GM23338 (cell line): ENCODE data around the gene TTC27.

Experiments used
- CREB1 ChIP-seq: fragments of 250-450 bp; sonication (Bioruptor Pico); IDR thresholded peaks from 2 replicates; pipeline ENCODE4 v1.5.0; 2020; ENCODE audit warnings: low read depth, mild to moderate bottlenecking, moderate library complexity
- EZH2 ChIP-seq: fragments of 200-600 bp; sonication (generic); IDR thresholded peaks from one replicate; pipeline ENCODE4 v1.8.0; 2017; ENCODE audit warnings: antibody characterized with exemption, mild to moderate bottlenecking, low read depth; ENCODE audit not compliant: unreplicated experiment
- EZH2phosphoT487 ChIP-seq: fragments of 200-600 bp; sonication (generic); IDR thresholded peaks from one replicate; pipeline ENCODE4 v1.8.1; 2018; ENCODE audit warnings: antibody characterized with exemption; ENCODE audit not compliant: unreplicated experiment
- JUNB ChIP-seq: IDR thresholded peaks from one replicate; pipeline ENCODE4 v1.6.1; 2016; ENCODE audit warnings: antibody characterized with exemption; ENCODE audit not compliant: unreplicated experiment
- POLR2AphosphoS5 ChIP-seq: IDR thresholded peaks from 2 replicates; pipeline ENCODE4 v1.6.1; 2016; ENCODE audit warnings: antibody characterized with exemption, low read depth
- STAT1 ChIP-seq: IDR thresholded peaks from one replicate; pipeline ENCODE4 v1.6.1; 2016; ENCODE audit warnings: antibody characterized with exemption; ENCODE audit not compliant: unreplicated experiment
- ZNF114 ChIP-seq: fragments of 250-450 bp; sonication (Bioruptor Pico); IDR thresholded peaks from 2 replicates; pipeline ENCODE4 v1.5.0; 2020; ENCODE audit warnings: mild to moderate bottlenecking, moderate library complexity
- ZNF331 ChIP-seq: fragments of 250-450 bp; sonication (Bioruptor Pico); IDR thresholded peaks from 2 replicates; pipeline ENCODE4 v1.5.0; 2020; ENCODE audit warnings: low read depth, mild to moderate bottlenecking, moderate library complexity
- TF ChIP-seq, protein P1 (sequence below), 2 experiments: fragments of 200-600 bp in 1 of 2; sonication (generic) in 1 of 2; conservative IDR thresholded peaks; 2 replicates each; pipeline versions ENCODE4 v1.5.1 to v1.6.1; 2016 to 2017; ENCODE audit warnings: antibody characterized with exemption in 2 of 2, low read depth in 2 of 2, mild to moderate bottlenecking in 2 of 2, moderate library complexity in 1 of 2
- TF ChIP-seq, protein P2 (sequence below): IDR thresholded peaks from one replicate; pipeline ENCODE4 v1.6.1; 2018; ENCODE audit warnings: antibody characterized with exemption; ENCODE audit not compliant: unreplicated experiment
- TF ChIP-seq, protein P3 (sequence below): IDR thresholded peaks from 2 replicates; pipeline ENCODE4 v1.6.1; 2016; ENCODE audit warnings: antibody characterized with exemption

DNA sequence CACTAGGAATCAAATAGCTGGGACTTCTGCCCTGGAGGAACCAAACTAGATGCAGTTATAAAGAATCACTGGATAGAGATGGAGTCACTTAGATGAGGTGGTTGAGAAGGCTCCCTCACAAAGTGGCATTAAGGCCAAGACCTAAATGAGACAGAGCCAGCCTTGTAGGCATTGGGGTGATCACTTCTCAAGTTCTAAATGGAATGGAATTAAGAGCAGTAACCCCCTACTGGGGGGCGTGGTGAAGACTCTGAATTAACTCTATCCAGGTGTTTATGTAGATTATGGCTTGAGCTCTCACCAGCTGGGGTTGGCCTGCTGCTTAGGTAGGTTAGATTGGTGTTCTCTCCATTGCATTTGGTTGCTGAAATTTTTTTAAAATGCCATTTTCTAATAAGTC is 71.3 kb downstream of the TTC27 start:
- TF ChIP-seq, protein P1, sequence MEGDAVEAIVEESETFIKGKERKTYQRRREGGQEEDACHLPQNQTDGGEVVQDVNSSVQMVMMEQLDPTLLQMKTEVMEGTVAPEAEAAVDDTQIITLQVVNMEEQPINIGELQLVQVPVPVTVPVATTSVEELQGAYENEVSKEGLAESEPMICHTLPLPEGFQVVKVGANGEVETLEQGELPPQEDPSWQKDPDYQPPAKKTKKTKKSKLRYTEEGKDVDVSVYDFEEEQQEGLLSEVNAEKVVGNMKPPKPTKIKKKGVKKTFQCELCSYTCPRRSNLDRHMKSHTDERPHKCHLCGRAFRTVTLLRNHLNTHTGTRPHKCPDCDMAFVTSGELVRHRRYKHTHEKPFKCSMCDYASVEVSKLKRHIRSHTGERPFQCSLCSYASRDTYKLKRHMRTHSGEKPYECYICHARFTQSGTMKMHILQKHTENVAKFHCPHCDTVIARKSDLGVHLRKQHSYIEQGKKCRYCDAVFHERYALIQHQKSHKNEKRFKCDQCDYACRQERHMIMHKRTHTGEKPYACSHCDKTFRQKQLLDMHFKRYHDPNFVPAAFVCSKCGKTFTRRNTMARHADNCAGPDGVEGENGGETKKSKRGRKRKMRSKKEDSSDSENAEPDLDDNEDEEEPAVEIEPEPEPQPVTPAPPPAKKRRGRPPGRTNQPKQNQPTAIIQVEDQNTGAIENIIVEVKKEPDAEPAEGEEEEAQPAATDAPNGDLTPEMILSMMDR (conservative IDR thresholded peaks at IDR 0.05; ENCODE audit: low read depth in 2 of 2): no peak
- TF ChIP-seq, protein P2, sequence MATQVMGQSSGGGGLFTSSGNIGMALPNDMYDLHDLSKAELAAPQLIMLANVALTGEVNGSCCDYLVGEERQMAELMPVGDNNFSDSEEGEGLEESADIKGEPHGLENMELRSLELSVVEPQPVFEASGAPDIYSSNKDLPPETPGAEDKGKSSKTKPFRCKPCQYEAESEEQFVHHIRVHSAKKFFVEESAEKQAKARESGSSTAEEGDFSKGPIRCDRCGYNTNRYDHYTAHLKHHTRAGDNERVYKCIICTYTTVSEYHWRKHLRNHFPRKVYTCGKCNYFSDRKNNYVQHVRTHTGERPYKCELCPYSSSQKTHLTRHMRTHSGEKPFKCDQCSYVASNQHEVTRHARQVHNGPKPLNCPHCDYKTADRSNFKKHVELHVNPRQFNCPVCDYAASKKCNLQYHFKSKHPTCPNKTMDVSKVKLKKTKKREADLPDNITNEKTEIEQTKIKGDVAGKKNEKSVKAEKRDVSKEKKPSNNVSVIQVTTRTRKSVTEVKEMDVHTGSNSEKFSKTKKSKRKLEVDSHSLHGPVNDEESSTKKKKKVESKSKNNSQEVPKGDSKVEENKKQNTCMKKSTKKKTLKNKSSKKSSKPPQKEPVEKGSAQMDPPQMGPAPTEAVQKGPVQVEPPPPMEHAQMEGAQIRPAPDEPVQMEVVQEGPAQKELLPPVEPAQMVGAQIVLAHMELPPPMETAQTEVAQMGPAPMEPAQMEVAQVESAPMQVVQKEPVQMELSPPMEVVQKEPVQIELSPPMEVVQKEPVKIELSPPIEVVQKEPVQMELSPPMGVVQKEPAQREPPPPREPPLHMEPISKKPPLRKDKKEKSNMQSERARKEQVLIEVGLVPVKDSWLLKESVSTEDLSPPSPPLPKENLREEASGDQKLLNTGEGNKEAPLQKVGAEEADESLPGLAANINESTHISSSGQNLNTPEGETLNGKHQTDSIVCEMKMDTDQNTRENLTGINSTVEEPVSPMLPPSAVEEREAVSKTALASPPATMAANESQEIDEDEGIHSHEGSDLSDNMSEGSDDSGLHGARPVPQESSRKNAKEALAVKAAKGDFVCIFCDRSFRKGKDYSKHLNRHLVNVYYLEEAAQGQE: no peak
- TF ChIP-seq EZH2phosphoT487 (no peak), EZH2 (no peak), POLR2AphosphoS5 (no peak), ZNF331 (no peak), JUNB (no peak), STAT1 (no peak), CREB1 (no peak), ZNF114 (CRISPR knock-in tag) (no peak)
- TF ChIP-seq, protein P3, sequence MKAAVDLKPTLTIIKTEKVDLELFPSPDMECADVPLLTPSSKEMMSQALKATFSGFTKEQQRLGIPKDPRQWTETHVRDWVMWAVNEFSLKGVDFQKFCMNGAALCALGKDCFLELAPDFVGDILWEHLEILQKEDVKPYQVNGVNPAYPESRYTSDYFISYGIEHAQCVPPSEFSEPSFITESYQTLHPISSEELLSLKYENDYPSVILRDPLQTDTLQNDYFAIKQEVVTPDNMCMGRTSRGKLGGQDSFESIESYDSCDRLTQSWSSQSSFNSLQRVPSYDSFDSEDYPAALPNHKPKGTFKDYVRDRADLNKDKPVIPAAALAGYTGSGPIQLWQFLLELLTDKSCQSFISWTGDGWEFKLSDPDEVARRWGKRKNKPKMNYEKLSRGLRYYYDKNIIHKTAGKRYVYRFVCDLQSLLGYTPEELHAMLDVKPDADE: no peak
